SIG-M5 (cell line): ENCODE results near the gene BUD23.
"Not testable (repeated sequence)": the region's sequence is repeated elsewhere in the genome, so short reads cannot be mapped to it uniquely, and the experiment has no call there.

ENCODE experiments used
- DNase-seq: peaks from one replicate; lab custom pipeline; 2025; lab: John Stamatoyannopoulos, UW

The BUD23 gene

DNA sequence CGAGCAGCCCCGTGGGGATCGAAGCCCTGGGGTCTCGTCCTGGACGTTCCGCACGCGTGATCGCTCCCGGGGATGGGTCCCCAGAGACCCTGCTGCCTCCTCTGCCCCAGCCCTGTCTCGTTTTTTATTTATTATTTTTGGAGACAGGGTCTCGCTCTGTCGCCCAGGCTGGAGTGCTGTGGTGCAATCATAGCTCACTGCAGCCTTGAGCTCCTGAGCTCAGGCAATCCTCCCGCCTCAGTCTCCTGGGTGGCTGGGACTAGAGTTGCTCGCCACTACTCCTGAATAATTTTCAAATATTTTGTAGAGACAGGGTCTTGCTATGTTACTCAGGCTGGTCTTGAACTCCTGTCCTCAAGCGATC is 36.4 kb downstream of the BUD23 start:
- DNase-seq = no peak

DNA sequence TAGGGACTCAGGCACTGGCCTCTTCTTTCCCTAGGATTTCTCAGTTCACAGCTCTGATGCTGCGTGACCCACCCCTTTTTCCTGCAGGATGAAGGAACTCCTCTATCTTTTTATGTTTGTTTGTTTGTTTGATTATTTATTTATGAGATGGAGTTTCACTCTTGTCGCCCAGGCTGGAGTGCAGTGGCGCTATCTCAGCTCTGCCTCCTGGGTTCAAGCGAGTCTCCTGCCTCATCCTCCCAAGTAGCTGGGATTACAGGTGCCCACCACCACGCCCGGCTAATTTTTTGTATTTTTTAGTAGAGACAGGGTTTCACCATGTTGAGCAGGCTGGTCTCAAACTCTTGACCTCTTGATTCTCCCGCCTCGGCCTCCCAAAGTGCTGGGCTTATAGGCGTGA is 37.0 kb downstream of the BUD23 start:
- not testable (repeated sequence) for DNase-seq

DNA sequence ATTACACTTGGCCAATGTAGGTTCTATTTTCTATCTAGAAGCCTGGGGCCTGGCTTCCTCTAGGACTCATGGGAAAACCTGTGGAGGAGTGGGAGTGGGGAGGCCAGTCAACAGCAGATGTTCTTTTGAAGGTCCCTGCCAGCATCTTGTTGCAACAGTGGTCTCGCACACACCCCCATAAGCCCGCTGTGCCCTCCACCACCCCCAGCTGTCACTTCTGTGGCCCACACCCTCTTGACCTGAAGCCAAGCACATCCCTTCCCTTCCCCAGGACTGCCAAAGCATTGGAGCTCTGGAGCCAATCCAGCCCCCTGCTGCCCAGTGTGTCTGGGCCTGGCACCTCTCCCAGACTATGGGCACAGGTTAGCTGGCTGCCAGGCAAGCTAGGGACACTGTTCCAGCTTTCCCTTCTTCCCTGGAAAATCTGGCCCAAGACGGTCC is 38.0 kb downstream of the BUD23 start:
- no peak for DNase-seq

DNA sequence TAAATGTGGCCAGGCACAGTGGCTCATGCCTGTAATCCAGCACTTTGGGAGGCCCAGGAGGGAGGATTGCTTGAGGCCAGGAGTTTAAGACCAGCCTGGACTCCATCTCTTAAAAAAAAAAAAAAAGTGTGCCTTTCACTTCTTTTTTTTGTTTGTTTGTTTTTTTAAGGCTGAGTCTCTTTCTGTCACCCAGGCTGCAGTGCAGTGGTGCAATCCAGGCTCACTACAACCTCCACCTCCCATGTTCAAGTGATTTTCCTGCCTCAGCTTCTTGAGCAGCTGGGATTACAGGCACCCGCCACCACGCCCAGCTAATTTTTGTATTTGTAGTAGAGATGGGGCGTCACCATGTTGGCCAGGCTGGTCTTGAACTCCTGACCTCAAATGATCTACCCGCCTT is 38.8 kb downstream of the BUD23 start:
- not testable (repeated sequence) for DNase-seq

DNA sequence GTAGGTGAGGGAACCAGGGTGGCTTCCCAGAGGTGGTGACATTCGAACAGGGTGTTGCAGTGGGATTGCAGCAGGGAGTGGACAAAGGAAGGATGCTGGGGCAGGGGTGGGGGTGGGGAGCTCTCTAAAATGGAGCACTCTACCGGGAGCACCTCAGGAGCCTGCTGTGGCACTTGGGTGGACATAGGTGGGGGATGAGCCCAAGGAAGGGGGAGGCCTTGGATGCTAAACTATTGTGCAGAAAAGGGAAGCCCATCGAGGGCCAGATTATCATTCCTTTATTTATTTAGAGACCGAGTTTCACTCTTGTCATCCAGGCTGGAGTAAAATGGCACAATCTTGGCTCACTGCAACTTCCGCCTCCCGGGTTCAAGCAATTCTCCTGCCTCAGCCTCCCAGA is 39.4 kb downstream of the BUD23 start:
- no peak for DNase-seq

DNA sequence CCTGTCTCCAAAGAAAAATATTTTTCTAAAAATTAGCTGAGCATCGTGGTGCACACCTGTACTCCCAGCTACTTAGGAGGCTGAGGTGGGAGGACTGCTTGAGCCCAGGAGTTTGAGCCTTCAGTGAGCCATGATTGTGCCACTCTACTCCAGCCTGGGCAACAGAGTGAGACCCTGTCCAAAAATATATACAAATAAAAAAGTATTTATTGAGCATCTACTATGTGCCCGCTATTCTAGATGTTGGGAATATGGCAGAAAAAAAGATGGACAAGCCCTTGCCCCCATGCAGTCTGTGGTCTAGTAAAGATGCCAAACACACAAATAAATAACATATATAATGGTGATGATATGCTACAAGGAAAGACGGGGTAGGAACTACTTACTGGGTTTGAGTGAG is 40.4 kb downstream of the BUD23 start:
- DNase-seq = no peak

DNA sequence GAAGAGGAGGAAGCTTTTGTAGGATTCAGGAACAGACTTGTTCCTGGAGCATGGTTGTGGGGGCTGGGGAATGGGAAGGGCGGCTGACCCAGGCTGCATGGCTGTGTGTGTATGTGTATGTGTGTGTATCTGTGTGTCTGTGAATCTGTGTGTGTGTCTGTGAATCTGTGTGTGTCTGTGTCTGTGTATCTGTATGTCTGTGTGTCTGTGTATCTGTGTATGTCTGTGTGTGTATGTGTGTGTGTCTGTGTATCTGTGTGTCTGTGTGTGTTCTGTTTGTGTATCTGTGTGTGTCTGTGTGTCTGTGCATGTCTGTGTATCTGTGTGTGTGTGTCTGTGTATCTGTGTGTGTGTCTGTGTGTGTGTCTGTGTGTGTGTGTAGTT is 42.7 kb downstream of the BUD23 start:
- no peak for DNase-seq

DNA sequence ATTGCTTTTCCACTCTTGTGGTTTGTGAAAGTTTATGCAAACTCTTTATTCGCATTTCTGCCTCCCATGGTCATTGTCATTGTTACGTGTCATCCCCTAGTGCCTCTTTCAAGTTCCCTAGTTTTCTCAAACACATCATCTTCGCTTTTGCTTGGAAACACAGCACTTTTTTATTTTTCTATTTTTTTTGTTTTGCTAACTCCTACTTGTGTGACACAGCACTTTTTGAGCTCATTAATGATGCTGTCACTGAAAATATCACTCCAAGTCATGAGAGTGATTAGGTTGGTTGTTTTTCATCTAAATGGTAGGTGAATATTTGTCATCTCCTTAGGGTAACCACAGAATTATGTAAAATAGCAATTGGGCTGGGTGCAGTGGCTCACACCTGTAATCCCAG is 44.6 kb downstream of the BUD23 start:
- no peak for DNase-seq

DNA sequence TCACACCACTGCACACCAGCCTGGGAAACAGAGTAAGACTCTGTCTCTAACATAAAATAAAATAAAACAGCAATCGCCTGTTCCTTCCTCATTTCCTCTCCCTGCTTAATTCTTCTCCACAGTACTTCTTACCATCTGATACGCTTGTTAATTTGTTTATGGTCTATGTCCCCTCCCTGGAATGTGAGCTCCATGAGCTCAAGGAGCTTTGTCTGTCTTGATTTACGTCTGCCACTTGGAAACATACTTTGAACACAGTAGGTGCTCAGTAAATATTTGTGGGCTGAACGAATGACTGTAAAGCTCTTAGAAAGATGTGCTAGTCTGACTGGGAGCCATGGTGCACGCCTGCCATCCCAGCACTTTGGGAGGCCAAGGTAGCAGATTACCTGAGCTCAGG is 45.2 kb downstream of the BUD23 start:
- no peak for DNase-seq

DNA sequence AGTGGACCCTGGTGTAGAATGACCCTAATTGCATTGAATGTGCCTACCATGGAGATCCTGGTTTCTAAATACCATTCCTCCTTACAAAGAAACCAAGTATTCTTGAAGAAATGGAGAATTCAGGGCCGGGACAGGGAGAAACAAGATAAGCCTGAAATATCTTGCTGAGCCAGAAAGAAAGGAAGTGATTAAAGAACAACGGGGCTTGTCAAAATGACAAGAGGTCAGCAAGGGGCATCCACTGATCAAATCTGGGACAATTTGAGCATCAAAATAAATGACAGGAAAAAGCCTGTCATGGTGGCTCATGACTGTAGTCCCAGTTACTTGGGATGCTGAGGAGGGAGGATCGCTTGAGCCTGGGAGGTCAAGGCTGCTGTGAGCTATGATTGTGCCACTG is 47.1 kb downstream of the BUD23 start:
- DNase-seq = no peak

DNA sequence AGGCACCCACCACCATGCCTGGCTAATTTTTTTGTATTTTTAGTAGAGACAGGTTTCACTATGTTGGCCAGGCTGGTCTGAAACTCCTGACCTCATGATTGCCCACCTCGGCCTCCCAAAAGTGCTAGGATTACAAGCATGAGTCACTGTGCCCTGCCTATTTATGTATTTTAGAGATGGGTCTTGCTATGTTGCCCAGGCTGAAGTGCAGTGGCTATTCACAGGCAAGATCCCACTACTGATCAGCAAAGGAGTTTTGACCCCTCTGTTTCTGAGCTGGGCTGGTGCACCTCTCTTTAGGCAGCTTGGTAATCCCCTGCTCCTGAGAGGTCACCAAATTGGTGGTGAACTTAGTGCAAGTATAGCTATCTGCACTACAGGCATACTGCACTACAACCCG is 49.0 kb downstream of the BUD23 start:
- no peak for DNase-seq

DNA sequence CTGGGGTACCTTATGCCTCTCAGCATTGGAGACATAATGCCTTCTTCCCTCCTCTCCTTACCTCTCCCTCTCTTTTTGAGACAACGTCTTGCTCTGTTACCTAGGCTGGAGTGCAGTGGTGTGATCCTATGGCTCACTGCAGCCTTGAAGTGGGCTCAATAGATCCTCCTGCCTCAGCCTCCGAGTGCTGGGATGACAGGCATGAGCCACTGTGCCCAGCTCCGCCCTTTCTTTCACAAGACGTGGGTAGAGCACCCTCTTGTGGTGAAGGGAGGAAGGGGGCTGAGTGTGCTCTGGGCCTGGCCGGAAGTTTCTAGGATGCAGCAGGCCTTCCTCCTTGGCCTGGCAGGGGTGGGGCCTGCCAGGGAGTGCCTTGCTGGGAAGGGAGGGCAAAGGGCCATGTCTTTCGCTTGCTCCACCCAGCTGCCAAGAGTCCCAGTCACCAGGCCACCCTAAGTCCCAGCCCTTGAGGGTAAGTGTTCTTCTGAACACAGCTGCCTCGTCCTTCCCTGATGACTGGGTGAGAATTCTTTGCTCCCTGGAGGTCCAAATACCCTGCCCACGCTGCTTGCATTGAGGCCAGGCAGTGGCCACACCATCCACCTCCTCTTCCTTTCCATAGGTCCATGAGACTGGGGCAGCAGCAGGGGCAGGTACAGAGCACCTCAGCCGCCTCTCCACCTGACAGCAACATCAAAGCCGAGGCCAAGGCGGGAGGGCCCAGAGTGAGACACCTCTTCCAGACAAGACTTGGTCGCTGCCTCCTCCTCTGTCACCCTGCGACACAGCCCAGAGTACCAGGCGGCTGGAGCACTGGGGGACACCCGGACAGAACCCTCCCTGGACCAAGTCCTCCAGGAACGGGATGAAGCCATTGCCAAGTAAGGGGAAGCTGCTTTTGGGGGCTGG is 51.5 kb downstream of the BUD23 start:
- DNase-seq = peak; percentile 26

DNA sequence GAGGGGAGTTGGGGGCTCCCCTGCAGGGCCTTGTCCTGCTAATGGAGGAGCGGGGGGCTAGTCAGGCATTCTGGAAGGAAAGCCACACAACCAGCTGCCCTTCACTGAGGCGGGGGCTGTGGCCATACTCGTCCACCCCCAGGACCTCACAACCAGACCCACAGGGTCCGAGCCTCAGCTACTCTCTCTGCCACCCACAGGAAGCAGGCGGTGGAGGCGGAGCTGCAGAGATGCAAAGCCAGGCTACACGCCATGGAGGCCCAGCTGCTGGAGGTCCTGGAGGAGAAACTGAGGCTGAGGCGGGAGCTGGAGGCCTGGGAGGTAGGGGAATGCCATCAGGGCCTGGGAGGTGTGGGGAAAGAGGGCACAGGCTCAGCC is 52.1 kb downstream of the BUD23 start:
- no peak for DNase-seq

DNA sequence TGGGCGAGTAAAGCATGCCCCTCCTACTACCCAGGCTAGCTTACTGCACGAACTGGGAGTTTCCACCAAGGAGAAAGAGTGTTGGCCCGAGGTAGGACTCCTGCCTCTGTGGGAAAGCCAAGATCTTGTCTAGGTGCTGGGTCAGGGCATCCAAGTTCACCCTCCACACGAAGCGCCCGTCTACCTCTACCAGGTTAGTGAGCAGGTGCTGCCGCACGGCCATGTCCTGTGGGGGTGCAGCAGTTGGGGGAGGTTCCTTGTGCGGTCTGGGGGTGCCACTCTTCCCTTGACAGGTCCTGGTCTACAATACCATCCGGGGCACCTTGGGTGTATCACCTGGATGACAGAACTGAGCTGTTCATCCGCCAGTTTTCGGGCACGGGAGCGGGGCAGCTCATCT is 53.5 kb downstream of the BUD23 start:
- DNase-seq = no peak

DNA sequence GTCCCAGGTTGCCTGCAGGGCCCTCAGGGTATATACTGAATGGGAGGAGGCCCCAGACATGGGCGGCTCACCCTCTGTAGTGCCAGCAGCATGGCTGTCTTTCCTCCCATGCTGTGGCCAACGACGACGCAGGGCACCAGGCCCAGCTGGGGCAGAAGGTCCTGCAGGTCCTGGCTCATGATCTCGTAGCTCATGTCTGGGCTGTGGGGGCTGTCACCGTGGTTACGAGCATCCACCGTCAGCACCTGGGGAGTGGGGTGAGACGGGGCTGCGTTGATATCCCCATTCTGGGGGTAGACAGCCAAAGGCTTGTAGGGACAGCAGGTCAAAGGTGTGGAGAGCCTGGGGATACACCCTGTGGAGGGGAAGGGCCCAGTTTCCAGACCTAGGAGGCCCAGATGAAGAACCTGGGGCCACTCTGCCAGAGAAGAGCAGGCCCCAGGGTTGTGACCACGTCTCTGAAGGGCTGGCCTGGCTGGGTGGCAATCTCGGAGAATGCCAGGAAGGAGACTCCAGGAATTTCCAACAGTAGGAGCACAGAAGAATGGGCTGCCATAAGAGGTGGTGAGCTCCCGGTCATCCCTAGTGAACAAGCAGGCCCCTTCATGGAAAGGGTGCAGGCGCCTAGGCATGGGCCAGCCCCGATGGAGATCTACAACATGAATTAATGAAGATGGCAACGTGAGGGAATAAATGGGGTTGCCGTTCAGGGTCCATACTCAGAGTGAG is 54.3 kb downstream of the BUD23 start:
- no peak for DNase-seq

DNA sequence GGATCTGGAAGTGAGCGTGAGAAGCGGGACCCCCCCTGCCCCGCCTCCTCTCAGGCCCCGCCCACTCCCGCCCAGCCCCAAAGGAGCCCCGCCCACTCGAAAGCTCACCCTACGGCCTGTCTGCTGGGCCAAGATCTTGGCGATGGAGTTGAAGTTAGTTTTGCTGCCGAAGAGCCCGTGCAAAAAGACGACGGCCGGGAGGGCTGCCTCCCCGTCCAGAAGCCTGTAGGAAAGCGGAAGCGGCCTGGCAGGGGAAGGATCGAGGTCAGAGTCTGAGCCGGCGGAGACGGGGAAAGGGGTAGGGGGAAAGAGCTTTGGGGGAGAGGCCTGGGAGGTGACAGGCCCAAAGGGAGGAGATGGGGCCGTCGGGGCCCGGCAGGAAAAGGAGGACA is 54.8 kb downstream of the BUD23 start:
- DNase-seq = no peak

DNA sequence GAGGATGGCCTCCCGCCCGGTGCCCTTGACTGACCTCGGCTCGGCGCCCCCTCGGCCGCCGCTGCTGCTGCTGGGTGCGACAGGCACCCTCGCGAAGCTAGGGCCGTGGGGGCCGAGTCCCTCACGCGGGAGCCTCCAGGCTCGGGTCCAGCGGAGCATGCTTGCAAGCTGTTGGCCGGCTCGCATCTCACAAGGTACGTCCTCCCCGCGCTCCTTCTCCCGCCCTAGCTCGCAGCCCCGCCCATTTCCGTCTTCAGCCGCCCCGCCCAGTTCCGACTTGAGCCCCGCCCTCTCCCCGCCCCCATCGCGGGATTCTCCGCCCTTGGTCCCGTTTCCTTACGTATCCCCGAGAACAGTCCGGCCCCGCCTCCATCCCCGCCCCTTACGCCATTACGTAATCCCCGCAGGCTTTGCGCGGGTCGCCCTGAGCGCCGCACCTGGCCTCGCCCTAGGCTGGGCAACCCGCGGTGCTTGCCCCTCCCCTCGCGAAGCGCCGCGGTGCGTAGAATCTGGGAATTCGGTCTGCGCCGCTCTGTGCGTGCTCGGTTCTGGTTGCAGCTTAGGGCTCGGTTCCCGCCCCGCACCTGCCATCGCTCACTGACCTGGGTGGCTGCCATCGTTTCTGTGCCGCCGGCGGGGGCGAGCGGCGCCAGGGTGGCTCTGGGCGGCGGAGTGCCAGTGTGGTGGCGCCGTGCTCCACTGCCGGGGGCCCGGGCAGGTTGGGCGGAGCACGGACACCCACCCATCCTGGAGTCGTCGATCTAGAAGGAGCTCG is 55.4 kb downstream of the BUD23 start, which contains the start of gene ABHD11:
Gene ABHD11 (minus strand): TSS at position 191 of the 775 bp plus-strand sequence. CDS start 32 bp downstream, at position 159.
- peak; percentile 27 for DNase-seq

DNA sequence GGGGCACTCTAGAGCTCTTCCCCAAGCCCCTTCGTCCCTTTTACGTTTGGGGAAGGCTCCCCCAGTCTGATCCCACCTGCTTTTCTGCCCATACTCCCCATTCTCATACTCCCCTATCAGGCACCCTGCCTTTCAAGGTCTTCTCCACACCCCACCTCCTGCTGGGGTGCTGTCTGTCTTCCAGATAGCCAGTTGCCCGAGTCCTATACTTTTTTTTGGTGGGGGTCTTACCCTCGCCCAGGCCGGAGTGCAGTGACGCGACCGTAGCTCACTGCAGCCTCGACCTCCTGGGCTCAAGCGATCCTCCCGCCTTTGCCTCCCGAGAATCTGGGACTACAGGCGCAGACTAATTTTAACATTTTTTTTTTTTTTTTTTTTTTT is 56.0 kb downstream of the BUD23 start:
- DNase-seq = no peak

DNA sequence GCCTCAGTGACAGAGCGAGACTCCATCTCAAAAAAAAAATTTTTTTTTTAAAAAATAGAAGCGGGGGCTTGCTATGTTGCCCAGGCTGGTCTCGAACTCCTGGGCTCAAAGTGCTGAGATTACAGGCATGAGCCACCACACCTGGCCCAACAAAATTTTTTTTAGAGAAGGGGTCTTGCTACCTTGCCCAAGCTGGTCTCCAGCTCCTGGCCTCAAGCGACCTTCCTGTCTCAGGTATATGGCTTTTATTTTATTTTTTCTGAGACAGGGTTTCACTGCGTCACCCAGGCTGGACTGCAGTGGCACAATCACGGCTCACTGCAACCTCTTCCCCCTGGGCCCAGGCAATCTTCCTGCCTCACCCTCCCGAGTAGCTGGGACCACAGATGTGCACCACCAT is 56.8 kb downstream of the BUD23 start:
- DNase-seq = no peak

DNA sequence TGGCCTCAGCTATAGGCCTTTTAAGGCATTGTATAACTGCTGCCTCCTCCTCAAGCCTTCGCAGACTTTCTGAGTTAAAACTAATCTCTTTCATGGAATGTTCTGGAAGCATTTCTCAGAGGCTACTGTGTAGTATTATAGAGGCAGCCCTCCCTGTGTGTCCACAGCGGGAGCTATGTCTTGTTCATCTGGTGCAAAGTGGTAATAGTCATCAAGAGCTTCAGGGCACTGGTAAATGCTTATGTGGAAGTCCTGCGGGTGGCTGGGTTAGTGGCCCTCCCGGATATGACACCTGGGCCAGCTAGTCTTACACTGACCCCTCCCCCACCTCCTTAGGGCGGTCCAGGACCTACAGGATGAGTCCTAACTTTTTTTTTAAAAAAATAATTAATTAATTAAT is 57.4 kb downstream of the BUD23 start:
- DNase-seq = no peak

DNA sequence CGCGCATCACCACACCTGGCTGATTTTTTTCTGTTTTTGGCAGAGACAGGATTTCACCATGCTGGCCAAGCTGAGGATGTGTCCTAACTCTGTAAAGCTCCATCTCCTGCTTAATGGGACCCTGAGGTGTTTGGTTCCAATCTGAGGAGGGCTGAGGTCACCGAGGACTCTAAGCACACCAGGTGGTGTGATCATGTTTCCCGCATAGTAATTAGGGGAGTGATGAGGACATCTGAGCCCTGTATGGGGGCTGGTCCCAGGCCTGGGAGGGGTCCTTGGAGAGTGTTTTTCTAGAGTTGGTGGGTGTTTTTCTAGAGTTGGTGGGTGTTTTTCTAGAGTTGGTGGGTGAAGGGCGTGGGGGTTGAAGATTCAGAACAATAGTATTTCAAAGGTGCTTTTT is 58.2 kb downstream of the BUD23 start:
- DNase-seq = no peak

DNA sequence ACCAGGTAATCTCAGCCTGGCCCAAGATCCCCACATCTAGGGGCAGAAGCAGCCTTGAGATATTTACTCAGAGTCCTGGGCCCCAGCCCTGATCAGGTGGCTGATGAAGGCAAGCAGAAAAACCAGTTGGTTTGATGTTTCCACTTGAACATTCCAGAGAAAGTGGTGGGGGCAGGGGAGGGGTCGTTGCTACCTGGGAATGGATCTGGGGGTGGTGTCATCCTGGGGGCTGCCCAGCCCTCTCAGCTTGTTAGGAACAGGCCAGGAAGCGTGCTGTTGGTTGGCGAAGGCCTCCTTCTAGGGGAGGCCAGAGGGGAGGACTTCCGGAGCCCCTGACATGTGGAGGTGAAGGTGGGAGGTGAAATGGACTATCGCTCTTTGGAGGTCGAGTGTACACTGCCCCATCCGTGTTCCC is 58.9 kb downstream of the BUD23 start:
- DNase-seq = no peak
